Panc1 (cell line): ENCODE measurements around the gene PPP1CA.

ENCODE experiments used
- CTCF ChIP-seq: fragments of 450-650 bp; IDR thresholded peaks from 2 replicates; pipeline ENCODE4 v1.5.1; 2017; ENCODE audit warnings: mild to moderate bottlenecking
- SIN3A ChIP-seq: IDR thresholded peaks from 2 replicates; pipeline ENCODE4 v1.6.1; 2012; ENCODE audit warnings: low read depth, mild to moderate bottlenecking, low read length, moderate library complexity, borderline replicate concordance; ENCODE audit not compliant: insufficient read depth

DNA sequence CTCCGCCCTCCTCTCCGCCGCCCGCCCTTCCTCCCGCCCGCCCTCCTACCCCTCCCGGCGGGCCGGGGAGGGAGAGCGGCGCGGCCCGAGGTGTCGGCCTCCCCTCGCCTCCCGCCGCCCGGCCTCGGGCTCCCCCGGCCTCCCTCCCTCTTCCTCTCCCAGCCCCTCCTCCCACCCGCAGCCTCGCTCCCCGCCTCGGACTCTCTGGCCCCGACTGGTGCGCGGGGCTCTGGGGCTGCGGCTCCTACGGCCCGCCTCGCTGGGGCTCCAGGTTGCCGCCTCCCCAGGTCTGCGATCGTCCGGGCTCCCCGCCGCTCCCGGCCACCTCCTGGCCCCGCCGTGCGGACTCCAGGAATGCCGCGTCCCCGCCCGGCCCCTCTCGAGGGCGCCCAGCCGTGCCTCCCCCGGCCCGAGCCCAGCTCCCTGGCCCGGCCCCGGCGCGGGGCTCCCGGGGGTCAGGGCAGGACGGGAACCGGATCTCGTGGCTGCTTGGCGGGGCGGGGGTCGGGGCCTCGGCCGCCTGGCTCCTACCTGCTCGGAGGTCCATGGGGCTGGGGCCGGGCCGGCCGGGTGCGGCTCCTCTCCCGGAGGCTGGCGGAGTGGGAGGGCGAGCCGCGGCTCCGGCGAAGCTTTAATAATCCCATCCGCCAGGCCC is 28.5 kb downstream of the PPP1CA start, which contains the start of gene CLCF1:
- TF ChIP-seq CTCF: no peak
- TF ChIP-seq SIN3A: no peak
